ENCODE measurements around the gene ATOH8. TPM values are rescaled to one million over a fixed set of nuclear protein-coding genes. Genes with fewer than 3 reads are reported as not detected.

Gene ATOH8
- total RNA-seq, 1 donor from 2014 or later = 2.2 TPM

GRCh38 chr2:85766229-85766628, 12.4 kb downstream of the ATOH8 start:
- H3K9me3 Mint-ChIP-seq (ENCODE audit: low read depth) = no peaks in the 10 kb centered on the region
- no peak overlapping the region for H3K27ac Mint-ChIP-seq (ENCODE audit: unreplicated experiment)
- DNase-seq (ENCODE audit: low spot score) = no peak

GRCh38 chr2:85767803-85768665, 14.2 kb downstream of the ATOH8 start:
- H3K27me3 Mint-ChIP-seq (ENCODE audit: low read depth) = peaks cover 29% of the 10 kb centered on the region
- H3K4me3 Mint-ChIP-seq (ENCODE audit: unreplicated experiment) = no peak overlapping the region
- H3K27ac Mint-ChIP-seq (ENCODE audit: unreplicated experiment) = no peak overlapping the region
- H3K36me3 Mint-ChIP-seq (ENCODE audit: low read depth) = no peaks in the 10 kb centered on the region
- peaks cover 57% of the 10 kb centered on the region for H3K4me1 Mint-ChIP-seq (ENCODE audit: low read depth)
- no peaks in the 10 kb centered on the region for H3K9me3 Mint-ChIP-seq (ENCODE audit: low read depth)
- TF ChIP-seq, protein P1, sequence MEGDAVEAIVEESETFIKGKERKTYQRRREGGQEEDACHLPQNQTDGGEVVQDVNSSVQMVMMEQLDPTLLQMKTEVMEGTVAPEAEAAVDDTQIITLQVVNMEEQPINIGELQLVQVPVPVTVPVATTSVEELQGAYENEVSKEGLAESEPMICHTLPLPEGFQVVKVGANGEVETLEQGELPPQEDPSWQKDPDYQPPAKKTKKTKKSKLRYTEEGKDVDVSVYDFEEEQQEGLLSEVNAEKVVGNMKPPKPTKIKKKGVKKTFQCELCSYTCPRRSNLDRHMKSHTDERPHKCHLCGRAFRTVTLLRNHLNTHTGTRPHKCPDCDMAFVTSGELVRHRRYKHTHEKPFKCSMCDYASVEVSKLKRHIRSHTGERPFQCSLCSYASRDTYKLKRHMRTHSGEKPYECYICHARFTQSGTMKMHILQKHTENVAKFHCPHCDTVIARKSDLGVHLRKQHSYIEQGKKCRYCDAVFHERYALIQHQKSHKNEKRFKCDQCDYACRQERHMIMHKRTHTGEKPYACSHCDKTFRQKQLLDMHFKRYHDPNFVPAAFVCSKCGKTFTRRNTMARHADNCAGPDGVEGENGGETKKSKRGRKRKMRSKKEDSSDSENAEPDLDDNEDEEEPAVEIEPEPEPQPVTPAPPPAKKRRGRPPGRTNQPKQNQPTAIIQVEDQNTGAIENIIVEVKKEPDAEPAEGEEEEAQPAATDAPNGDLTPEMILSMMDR (IDR thresholded peaks at IDR 0.05) = no peak
- no peak for DNase-seq (ENCODE audit: low spot score)

More at GRCh38 chr2:85766229-85766628, 12.4 kb downstream of the ATOH8 start:
- TF ChIP-seq, protein P1 (IDR thresholded peaks at IDR 0.05) = no peak
- peaks cover 40% of the 10 kb centered on the region for H3K27me3 Mint-ChIP-seq (ENCODE audit: low read depth)
- no peak overlapping the region for H3K4me3 Mint-ChIP-seq (ENCODE audit: unreplicated experiment)
- no peaks in the 10 kb centered on the region for H3K36me3 Mint-ChIP-seq (ENCODE audit: low read depth)
- peaks cover 45% of the 10 kb centered on the region for H3K4me1 Mint-ChIP-seq (ENCODE audit: low read depth)

DNA sequence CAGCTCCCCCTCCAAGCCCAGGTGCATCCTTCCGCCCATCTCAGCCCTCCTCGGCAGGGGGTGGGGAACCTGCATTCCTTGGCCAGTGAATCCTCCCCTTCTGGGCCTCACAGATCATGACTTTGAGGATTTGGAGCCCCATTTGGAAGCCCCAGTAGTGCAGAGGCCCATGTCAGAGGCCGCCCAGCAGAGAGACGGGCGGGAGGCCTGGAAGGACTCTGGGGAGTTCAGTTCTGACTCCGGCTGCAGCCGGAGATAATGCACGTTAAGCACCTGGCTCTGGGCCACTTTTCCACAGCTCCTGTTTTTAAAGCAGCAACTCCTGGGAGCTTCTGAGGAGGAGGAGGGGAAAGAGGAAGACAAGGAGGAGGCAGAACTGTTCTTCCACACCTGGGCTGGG, 14.9 kb downstream of the ATOH8 start:
- Mint-ChIP-seq H3K9me3 (ENCODE audit: low read depth) (no peaks in the 10 kb centered on the region), H3K36me3 (ENCODE audit: low read depth) (no peaks in the 10 kb centered on the region), H3K27me3 (ENCODE audit: low read depth) (peaks cover 25% of the 10 kb centered on the region), H3K4me3 (ENCODE audit: unreplicated experiment) (no peak overlapping the region), H3K4me1 (ENCODE audit: low read depth) (peaks cover 62% of the 10 kb centered on the region), H3K27ac (ENCODE audit: unreplicated experiment) (no peak overlapping the region)
- TF ChIP-seq, protein P1 (IDR thresholded peaks at IDR 0.05) = no peak
- no peak for DNase-seq (ENCODE audit: low spot score)

DNA sequence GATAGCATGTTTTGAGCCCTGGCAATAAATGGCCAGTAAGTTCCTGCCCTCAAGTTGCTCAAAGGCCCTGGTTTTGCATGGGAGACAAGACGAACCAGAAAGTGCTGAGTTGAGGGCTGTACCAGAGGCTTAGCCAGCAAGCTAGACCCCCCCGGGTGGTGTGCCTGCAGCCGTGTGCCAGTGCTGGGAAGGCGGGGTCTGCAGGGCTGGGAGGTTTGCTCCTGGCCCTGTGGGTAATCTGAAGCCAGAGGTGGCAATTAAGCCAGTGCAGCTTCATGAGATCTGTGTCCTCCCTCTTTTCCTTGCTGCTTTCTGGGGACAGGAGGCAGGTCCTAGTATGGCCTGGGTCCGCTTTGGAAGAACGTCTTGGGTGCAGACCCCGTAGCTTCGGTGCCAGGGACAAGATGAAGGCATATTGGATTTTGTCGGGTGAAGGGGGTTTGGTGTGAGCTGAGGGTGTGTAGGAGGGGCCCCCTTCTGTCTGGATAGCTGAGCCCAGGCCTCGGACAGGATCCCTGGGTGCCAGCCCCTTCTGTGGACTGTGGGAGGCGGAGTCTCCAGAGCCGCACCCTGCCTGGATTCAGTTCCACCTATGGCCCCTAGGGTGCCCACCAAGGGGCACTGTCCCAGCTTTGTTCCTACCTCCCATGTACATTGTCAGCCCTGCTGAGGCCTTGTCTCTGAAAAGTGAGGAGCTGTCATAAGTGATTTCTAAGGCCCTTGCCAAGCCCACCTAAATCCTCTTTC, 15.6 kb downstream of the ATOH8 start:
- no peak for DNase-seq (ENCODE audit: low spot score)
- Mint-ChIP-seq H3K27ac (ENCODE audit: unreplicated experiment) (no peak overlapping the region), H3K27me3 (ENCODE audit: low read depth) (peaks cover 23% of the 10 kb centered on the region), H3K4me1 (ENCODE audit: low read depth) (peaks cover 66% of the 10 kb centered on the region), H3K36me3 (ENCODE audit: low read depth) (no peaks in the 10 kb centered on the region), H3K4me3 (ENCODE audit: unreplicated experiment) (no peak overlapping the region), H3K9me3 (ENCODE audit: low read depth) (no peaks in the 10 kb centered on the region)
- TF ChIP-seq, protein P1 (IDR thresholded peaks at IDR 0.05) = peak; percentile 58

GRCh38 chr2:85769983-85770362, 16.2 kb downstream of the ATOH8 start:
- peaks cover 71% of the 10 kb centered on the region for H3K4me1 Mint-ChIP-seq (ENCODE audit: low read depth)
- TF ChIP-seq, protein P1 (IDR thresholded peaks at IDR 0.05) = peak; percentile 24
- DNase-seq (ENCODE audit: low spot score) = no peak
- no peak overlapping the region for H3K27ac Mint-ChIP-seq (ENCODE audit: unreplicated experiment)
- H3K36me3 Mint-ChIP-seq (ENCODE audit: low read depth) = no peaks in the 10 kb centered on the region
- no peak overlapping the region for H3K4me3 Mint-ChIP-seq (ENCODE audit: unreplicated experiment)
- H3K9me3 Mint-ChIP-seq (ENCODE audit: low read depth) = no peaks in the 10 kb centered on the region
- H3K27me3 Mint-ChIP-seq (ENCODE audit: low read depth) = peaks cover 18% of the 10 kb centered on the region

Measured in chondrocyte (in vitro differentiated cells).